MCF 10A (cell line): Measurements from ENCODE around the gene TAS2R60. TPM values are rescaled to one million over a fixed set of nuclear protein-coding genes. Genes with fewer than 3 reads are reported as not detected.

ENCODE experiments used
- BruUV-seq: library from RNA; stranded (reverse); fragments of 400-500 nt; replicated peaks from 2 replicates; lab custom pipeline; 2021; lab: Mats Ljungman, UMichigan
- CTCF ChIA-PET: fragments of 300-600 bp; sonication (Branson Sonifier 250); formaldehyde crosslinking; extraction: SDS; loops from one replicate; lab custom pipeline; 2021; ENCODE audit warnings: antibody characterized with exemption, inconsistent platforms; lab: Yijun Ruan, JAX
- POLR2A ChIA-PET: fragments of 300-600, 350-650 bp; sonication (Branson Sonifier 250); formaldehyde crosslinking; extraction: SDS; loops from one replicate; lab custom pipeline; 2020; ENCODE audit warnings: antibody characterized with exemption, inconsistent platforms; lab: Yijun Ruan, JAX
- DNase-seq: peaks from one replicate; pipeline ENCODE4 v3.0.0-alpha.2; 2018; ENCODE audit not compliant: unreplicated experiment
- H3K27ac Mint-ChIP-seq: one replicate; pipeline ENCODE4 v1.8.0; 2022; ENCODE audit warnings: mild to moderate bottlenecking, low read depth, mixed read lengths; ENCODE audit not compliant: unreplicated experiment
- H3K27me3 Mint-ChIP-seq: one replicate; pipeline ENCODE4 v1.8.0; 2022; ENCODE audit warnings: mixed read lengths; ENCODE audit not compliant: insufficient read depth, unreplicated experiment
- H3K36me3 Mint-ChIP-seq: one replicate; pipeline ENCODE4 v1.8.0; 2022; ENCODE audit warnings: mild to moderate bottlenecking, moderate library complexity, mixed read lengths; ENCODE audit not compliant: insufficient read depth, unreplicated experiment
- H3K4me1 Mint-ChIP-seq: one replicate; pipeline ENCODE4 v1.8.0; 2022; ENCODE audit warnings: mixed read lengths; ENCODE audit not compliant: insufficient read depth, unreplicated experiment
- H3K4me3 Mint-ChIP-seq: one replicate; pipeline ENCODE4 v1.8.0; 2022; ENCODE audit warnings: mild to moderate bottlenecking, moderate library complexity, mixed read lengths; ENCODE audit not compliant: unreplicated experiment
- H3K9me3 Mint-ChIP-seq: one replicate; pipeline ENCODE4 v1.8.0; 2022; ENCODE audit warnings: mixed read lengths; ENCODE audit not compliant: unreplicated experiment
- CTCF ChIP-seq: fragments of 200-600 bp; IDR thresholded peaks from one replicate; pipeline ENCODE4 v1.8.0; 2022; ENCODE audit warnings: antibody characterized with exemption, mild to moderate bottlenecking; ENCODE audit not compliant: unreplicated experiment
- intact Hi-C: fragments of 100-400 bp; cut with micrococcal nuclease; formaldehyde crosslinking; loops from 2 replicates; pipeline ENCODE4 v1.14.1; 2022
- total RNA-seq: library from RNA; stranded (reverse); gene quantifications from 2 replicates; pipeline ENCODE4 v1.2.3, GENCODE V29; 2022

TAS2R60 gene
- total RNA-seq, 1 experiment from 2014 or later: not detected

GRCh38 chr7:143487566-143487965 is 44.3 kb downstream of the TAS2R60 start:
- H3K4me3 Mint-ChIP-seq: no peak overlapping the region
- H3K36me3 Mint-ChIP-seq: no peaks in the 10 kb centered on the region
- H3K27ac Mint-ChIP-seq: no peak overlapping the region
- CTCF ChIA-PET: interaction anchor here (0.6 kb wide), 1 partner anchor 66 kb away, joined by 3 read pairs; no protein-coding TSS in a partner anchor
- no TSS peak for BruUV-seq
- H3K9me3 Mint-ChIP-seq: no peaks in the 10 kb centered on the region
- DNase-seq: peak; percentile 27
- peaks cover 12% of the 10 kb centered on the region for H3K4me1 Mint-ChIP-seq
- no peaks in the 10 kb centered on the region for H3K27me3 Mint-ChIP-seq
- intact Hi-C loops: no loop called here
- POLR2A ChIA-PET: interaction anchor here (0.6 kb wide), 2 partner anchors 56 to 179 kb away, joined by 3 to 4 read pairs; no protein-coding TSS in a partner anchor
- TF ChIP-seq CTCF: no peak

GRCh38 chr7:143490717-143491306 is 47.6 kb downstream of the TAS2R60 start:
- no peaks in the 10 kb centered on the region for H3K9me3 Mint-ChIP-seq
- H3K4me3 Mint-ChIP-seq: no peak overlapping the region
- H3K27me3 Mint-ChIP-seq: no peaks in the 10 kb centered on the region
- TF ChIP-seq CTCF: peak; percentile 42
- intact Hi-C loops: no loop called here
- no TSS peak for BruUV-seq
- DNase-seq: peak; percentile 54
- no peaks in the 10 kb centered on the region for H3K36me3 Mint-ChIP-seq
- H3K4me1 Mint-ChIP-seq: peaks cover 12% of the 10 kb centered on the region
- ChIA-PET CTCF (interaction anchor here (0.6 to 3.1 kb wide), 15 partner anchors 11 to 534 kb away, joined by 3 to 20 read pairs (median 7); no protein-coding TSS in a partner anchor), POLR2A (interaction anchor here (1.6 to 2.1 kb wide), 2 partner anchors 9 to 24 kb away, joined by 4 to 7 read pairs; no protein-coding TSS in a partner anchor)
- H3K27ac Mint-ChIP-seq: no peak overlapping the region

GRCh38 chr7:143492043-143492471 is 48.8 kb downstream of the TAS2R60 start:
- no TSS peak for BruUV-seq
- POLR2A ChIA-PET: interaction anchor here (0.6 to 2.1 kb wide), 5 partner anchors 8 to 204 kb away, joined by 3 to 7 read pairs (median 3); partner anchors contain the start of gene CASP2
- no peaks in the 10 kb centered on the region for H3K36me3 Mint-ChIP-seq
- no peak overlapping the region for H3K4me3 Mint-ChIP-seq
- CTCF ChIA-PET: interaction anchor here (0.6 to 3.1 kb wide), 11 partner anchors 8 to 405 kb away, joined by 3 to 20 read pairs (median 7); no protein-coding TSS in a partner anchor
- H3K9me3 Mint-ChIP-seq: no peaks in the 10 kb centered on the region
- intact Hi-C loops: no loop called here
- peaks cover 12% of the 10 kb centered on the region for H3K4me1 Mint-ChIP-seq
- no peak overlapping the region for H3K27ac Mint-ChIP-seq
- DNase-seq: peak; percentile 56
- H3K27me3 Mint-ChIP-seq: no peaks in the 10 kb centered on the region
- TF ChIP-seq CTCF: no peak
